Measurements from ENCODE around the gene DMD.

The DMD gene

DNA sequence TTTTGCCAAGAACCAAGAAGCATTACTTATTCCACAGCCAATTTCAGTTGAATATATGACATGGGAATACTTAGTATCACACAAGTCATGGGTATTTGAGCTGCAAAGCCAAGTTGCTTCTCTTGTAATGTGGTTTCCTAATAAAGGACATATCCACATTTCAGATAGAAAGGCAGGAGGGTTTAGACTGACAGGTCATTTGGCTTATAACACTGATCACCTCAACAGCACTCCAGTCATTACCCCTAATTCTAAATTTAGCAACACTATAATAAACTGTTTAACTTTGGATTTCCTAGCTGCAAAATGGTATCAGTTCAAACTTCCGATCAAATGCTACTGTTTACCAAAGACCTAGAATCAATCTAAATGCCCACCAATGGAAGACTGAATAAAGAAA lies 2025.5 kb downstream of the DMD start:
- TF ChIP-seq, protein P1, sequence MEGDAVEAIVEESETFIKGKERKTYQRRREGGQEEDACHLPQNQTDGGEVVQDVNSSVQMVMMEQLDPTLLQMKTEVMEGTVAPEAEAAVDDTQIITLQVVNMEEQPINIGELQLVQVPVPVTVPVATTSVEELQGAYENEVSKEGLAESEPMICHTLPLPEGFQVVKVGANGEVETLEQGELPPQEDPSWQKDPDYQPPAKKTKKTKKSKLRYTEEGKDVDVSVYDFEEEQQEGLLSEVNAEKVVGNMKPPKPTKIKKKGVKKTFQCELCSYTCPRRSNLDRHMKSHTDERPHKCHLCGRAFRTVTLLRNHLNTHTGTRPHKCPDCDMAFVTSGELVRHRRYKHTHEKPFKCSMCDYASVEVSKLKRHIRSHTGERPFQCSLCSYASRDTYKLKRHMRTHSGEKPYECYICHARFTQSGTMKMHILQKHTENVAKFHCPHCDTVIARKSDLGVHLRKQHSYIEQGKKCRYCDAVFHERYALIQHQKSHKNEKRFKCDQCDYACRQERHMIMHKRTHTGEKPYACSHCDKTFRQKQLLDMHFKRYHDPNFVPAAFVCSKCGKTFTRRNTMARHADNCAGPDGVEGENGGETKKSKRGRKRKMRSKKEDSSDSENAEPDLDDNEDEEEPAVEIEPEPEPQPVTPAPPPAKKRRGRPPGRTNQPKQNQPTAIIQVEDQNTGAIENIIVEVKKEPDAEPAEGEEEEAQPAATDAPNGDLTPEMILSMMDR (IDR thresholded peaks at IDR 0.05; ENCODE audit: insufficient read depth, missing control alignments) = no peak
- FAIRE-seq (no peak), DNase-seq (ENCODE audit: insufficient read length, low spot score) (no peak)

DNA sequence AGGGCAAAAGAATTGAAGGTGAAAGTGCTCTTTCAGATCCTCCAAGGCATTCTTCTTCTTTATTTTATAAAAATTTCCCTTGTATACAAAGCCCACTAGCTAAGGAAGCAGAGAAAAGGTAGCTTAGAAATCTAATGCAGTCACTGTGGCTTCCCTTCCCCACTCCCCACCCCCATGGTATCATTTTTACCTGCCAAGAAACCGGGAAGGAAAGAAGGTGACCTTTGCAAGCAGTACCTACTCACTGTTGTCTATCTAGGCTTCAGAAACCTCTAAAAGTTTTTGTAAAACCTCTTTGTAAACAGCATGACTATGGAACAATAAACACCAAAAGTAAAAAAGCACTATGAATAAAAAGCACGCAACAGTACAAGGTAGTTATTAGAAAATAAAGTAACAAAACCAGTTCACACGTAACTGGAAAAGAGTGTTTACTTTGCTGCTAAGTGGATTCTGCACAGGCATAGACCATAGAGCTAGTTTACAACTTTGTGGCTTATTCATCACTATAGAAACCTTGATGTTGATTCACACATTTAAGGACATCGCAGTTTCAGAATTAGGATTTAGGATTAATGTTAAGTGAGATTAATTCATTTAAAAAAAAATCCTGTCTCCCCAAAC lies 2029.9 kb downstream of the DMD start:
- no peak for DNase-seq (ENCODE audit: insufficient read length, low spot score)
- FAIRE-seq = no peak
- TF ChIP-seq, protein P1 (IDR thresholded peaks at IDR 0.05; ENCODE audit: insufficient read depth, missing control alignments) = no peak

DNA sequence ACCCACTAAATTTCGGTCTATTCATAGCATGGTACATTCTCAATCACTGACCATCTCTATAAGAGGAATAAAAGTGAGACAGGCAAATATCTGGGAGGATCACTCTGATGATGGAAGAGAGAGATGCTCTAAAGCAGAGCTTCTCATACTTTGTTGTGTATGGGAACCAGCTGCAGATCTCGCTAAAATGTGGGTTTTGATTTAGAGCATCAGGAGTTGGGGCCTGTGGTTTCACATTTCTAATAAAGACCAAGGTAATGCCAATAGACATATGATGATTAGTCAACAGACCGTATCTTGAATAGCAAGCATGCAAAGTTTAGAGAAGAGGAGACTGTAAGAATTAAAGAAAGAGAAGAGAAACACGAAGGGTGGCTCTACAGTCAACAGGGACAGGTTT lies 2032.1 kb downstream of the DMD start:
- FAIRE-seq (no peak), DNase-seq (ENCODE audit: insufficient read length, low spot score) (no peak)
- TF ChIP-seq, protein P1 (IDR thresholded peaks at IDR 0.05; ENCODE audit: insufficient read depth, missing control alignments) = no peak

DNA sequence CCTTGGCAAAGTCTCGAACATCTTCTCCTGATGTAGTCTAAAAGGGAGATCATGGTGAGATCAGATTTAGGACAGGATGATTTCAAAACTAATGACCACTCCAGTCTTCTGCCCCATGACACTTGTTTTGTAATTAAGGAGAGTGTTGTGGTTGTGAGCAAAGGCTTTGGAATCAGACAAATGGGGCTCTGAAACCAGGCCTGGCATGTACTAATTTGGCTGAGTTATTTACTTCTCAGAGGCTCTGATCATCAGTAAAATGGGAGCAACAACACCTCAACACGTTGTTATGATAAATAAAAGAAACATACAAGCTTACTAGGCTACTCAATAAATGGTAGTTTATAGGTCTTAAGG lies 2032.6 kb downstream of the DMD start:
- FAIRE-seq (no peak), DNase-seq (ENCODE audit: insufficient read length, low spot score) (no peak)
- TF ChIP-seq, protein P1 (IDR thresholded peaks at IDR 0.05; ENCODE audit: insufficient read depth, missing control alignments) = no peak

DNA sequence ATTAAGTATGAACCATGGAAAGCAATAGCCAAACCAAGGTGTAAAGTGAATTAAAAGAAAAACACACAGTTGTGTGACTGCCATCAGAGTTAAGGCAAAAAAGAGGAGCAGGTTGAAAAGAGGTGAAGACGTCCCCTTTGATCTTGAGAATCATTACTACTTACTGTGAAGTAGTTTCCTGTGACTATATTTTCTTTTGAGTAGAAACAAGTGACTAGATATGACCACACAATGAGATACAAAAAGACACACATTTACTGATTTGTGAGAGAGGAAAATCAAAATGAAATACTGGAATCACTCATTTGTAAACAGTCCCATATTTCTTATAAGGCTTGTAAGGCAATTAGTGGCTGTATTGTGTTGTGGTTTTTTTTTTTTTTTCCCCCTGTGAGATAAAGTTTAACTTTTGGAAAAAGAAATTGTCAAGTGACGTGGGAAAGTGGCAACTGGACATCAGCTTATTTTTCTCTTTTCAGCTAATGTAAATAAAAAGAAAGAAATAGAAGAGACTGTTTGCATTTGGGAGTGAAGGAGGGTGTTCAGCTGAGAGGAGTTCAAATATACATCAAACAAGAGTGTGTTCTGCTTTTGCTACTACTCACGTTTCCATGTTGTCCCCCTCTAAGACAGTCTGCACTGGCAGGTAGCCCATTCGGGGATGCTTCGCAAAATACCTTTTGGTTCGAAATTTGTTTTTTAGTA lies 2033.1 kb downstream of the DMD start:
- no peak for DNase-seq (ENCODE audit: insufficient read length, low spot score)
- TF ChIP-seq, protein P1 (IDR thresholded peaks at IDR 0.05; ENCODE audit: insufficient read depth, missing control alignments) = no peak
- FAIRE-seq = no peak

DNA sequence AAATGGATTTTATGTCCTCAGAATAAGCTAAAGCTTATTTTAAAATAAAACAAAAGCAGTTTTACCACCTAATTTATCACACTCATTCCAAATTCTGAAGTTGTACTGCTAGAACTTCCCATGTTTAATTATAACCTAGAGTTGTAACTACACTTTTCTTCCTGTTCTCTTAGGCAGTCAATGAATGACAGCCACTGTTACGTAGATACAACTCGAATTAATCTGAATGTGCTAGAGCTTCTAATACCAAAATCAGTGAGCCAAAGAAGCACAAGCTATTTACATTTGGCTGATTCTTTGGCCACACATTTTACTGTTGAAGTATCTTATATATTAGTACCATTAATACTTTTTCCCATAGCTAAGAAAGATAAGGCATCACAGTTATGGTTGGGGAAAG lies 2040.6 kb downstream of the DMD start:
- DNase-seq (ENCODE audit: insufficient read length, low spot score) = no peak
- TF ChIP-seq, protein P1 (IDR thresholded peaks at IDR 0.05; ENCODE audit: insufficient read depth, missing control alignments) = no peak
- FAIRE-seq = no peak

DNA sequence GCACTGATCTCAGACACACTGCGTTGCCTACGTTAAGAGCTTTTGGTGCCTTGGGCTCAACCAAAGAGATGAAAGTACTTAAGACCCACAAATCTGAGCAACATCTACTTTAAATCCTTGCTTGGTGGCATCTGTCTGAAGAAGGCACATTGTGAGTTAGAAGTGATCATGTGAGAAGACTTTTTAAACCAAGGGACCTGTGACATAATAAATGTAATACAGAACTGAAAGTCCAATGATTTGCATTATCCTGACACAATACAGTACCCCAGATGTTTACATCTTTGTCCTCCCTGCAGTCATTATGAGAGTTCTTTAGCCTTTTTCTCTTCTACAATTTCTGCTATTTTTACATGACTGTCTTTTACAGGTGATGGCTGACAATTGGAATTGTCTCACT lies 2042.8 kb downstream of the DMD start:
- FAIRE-seq = no peak
- TF ChIP-seq, protein P1 (IDR thresholded peaks at IDR 0.05; ENCODE audit: insufficient read depth, missing control alignments) = no peak
- no peak for DNase-seq (ENCODE audit: insufficient read length, low spot score)

Measured in D721Med (cell line).